HEK293 (cell line): ENCODE measurements around the gene DUSP1.

Experiments used
- CTCF ChIA-PET: fragments of 350-600 bp; formaldehyde crosslinking; extraction: SDS; loops from one replicate; lab custom pipeline; 2021; ENCODE audit warnings: antibody characterized with exemption; lab: Yijun Ruan, JAX
- POLR2A ChIA-PET: fragments of 300-600 bp; formaldehyde crosslinking; extraction: SDS; loops from one replicate; lab custom pipeline; 2020; ENCODE audit warnings: antibody characterized with exemption, inconsistent platforms; lab: Yijun Ruan, JAX
- H3K27ac ChIP-seq: fragments of 200-500 bp; sonication (Bioruptor generic); 2 replicates; pipeline ENCODE4 v1.5.1; 2014; ENCODE audit warnings: low read depth, low read length, control low read depth, inconsistent platforms; ENCODE audit errors: extremely low read depth
- H3K36me3 ChIP-seq, 2 experiments: fragments of 200-500 bp in 1 of 2; sonication (Bioruptor generic) in 1 of 2; 1 replicate in 1 of 2; 2 replicates in 1 of 2; pipeline ENCODE4 v1.5.1; 2014 to 2017; ENCODE audit warnings: inconsistent platforms in 2 of 2, low read length in 2 of 2; ENCODE audit not compliant: control insufficient read depth in 2 of 2, insufficient read depth in 1 of 2
- H3K4me1 ChIP-seq: fragments of 200-500 bp; sonication (Bioruptor generic); 2 replicates; pipeline ENCODE4 v1.5.1; 2014; ENCODE audit warnings: mild to moderate bottlenecking, low read length, inconsistent platforms; ENCODE audit not compliant: control insufficient read depth, insufficient read depth
- H3K4me3 ChIP-seq: 2 replicates; pipeline ENCODE4 v1.5.1; 2011; ENCODE audit warnings: low read depth, mild to moderate bottlenecking, control low read depth, low read length, moderate library complexity
- H3K9me3 ChIP-seq: fragments of 200-500 bp; sonication (Bioruptor generic); 2 replicates; pipeline ENCODE4 v1.5.1; 2014; ENCODE audit warnings: low read depth, low read length, inconsistent platforms; ENCODE audit not compliant: control insufficient read depth, insufficient read depth
- EGR2 ChIP-seq: fragments of 450-650 bp; formaldehyde crosslinking; IDR thresholded peaks from 2 replicates; pipeline ENCODE4 v1.5.1; 2016; ENCODE audit warnings: low read depth, missing biosample characterization, missing genetic modification characterization
- HOXC10 ChIP-seq: sonication (generic); formaldehyde crosslinking; IDR thresholded peaks from 2 replicates; pipeline ENCODE4 v1.8.1; 2023; ENCODE audit warnings: mild to moderate bottlenecking, missing genetic modification reagents
- KLF1 ChIP-seq: fragments of 450-650 bp; formaldehyde crosslinking; IDR thresholded peaks from 2 replicates; pipeline ENCODE4 v1.5.1; 2016; ENCODE audit warnings: missing biosample characterization, missing genetic modification characterization
- KLF8 ChIP-seq: fragments of 450-650 bp; formaldehyde crosslinking; IDR thresholded peaks from 2 replicates; pipeline ENCODE4 v1.5.1; 2016; ENCODE audit warnings: missing biosample characterization, missing genetic modification characterization
- PATZ1 ChIP-seq: fragments of 450-650 bp; formaldehyde crosslinking; IDR thresholded peaks from 2 replicates; pipeline ENCODE4 v1.5.1; 2016; ENCODE audit warnings: missing biosample characterization, missing genetic modification characterization
- PRDM10 ChIP-seq: fragments of 450-650 bp; formaldehyde crosslinking; IDR thresholded peaks from 2 replicates; pipeline ENCODE4 v1.5.1; 2016; ENCODE audit warnings: missing biosample characterization, missing genetic modification characterization
- SCRT1 ChIP-seq: fragments of 450-650 bp; formaldehyde crosslinking; IDR thresholded peaks from 2 replicates; pipeline ENCODE4 v1.5.1; 2016; ENCODE audit warnings: missing biosample characterization, missing genetic modification characterization, borderline replicate concordance
- ZBTB26 ChIP-seq: fragments of 450-650 bp; formaldehyde crosslinking; optimal IDR thresholded peaks from 2 replicates; pipeline ENCODE3; 2016; ENCODE audit warnings: missing biosample characterization, mild to moderate bottlenecking, missing genetic modification characterization
- ZFHX2 ChIP-seq: fragments of 450-650 bp; formaldehyde crosslinking; conservative IDR thresholded peaks from 2 replicates; pipeline ENCODE4 v1.5.1; 2016; ENCODE audit warnings: missing biosample characterization, missing genetic modification characterization
- ZNF211 ChIP-seq: fragments of 450-650 bp; formaldehyde crosslinking; IDR thresholded peaks from 2 replicates; pipeline ENCODE4 v1.5.1; 2016; ENCODE audit warnings: low read depth, missing biosample characterization, missing genetic modification characterization
- ZNF23 ChIP-seq: fragments of 450-650 bp; formaldehyde crosslinking; IDR thresholded peaks from 2 replicates; pipeline ENCODE4 v1.5.1; 2016; ENCODE audit warnings: missing biosample characterization, missing genetic modification characterization, borderline replicate concordance
- ZNF24 ChIP-seq: fragments of 450-650 bp; formaldehyde crosslinking; IDR thresholded peaks from 2 replicates; pipeline ENCODE4 v1.5.1; 2016; ENCODE audit warnings: missing biosample characterization, missing genetic modification characterization
- ZNF580 ChIP-seq: fragments of 450-650 bp; formaldehyde crosslinking; IDR thresholded peaks from 2 replicates; pipeline ENCODE4 v1.5.1; 2016; ENCODE audit warnings: missing biosample characterization, missing genetic modification characterization
- ZNF610 ChIP-seq: fragments of 450-650 bp; formaldehyde crosslinking; IDR thresholded peaks from 2 replicates; pipeline ENCODE4 v1.5.1; 2016; ENCODE audit warnings: missing biosample characterization, missing genetic modification characterization, borderline replicate concordance
- ZNF621 ChIP-seq: fragments of 450-650 bp; formaldehyde crosslinking; IDR thresholded peaks from 2 replicates; pipeline ENCODE4 v1.5.1; 2017; ENCODE audit warnings: missing biosample characterization, missing genetic modification characterization
- ZNF701 ChIP-seq: fragments of 450-650 bp; formaldehyde crosslinking; IDR thresholded peaks from 2 replicates; pipeline ENCODE4 v1.5.1; 2016; ENCODE audit warnings: missing biosample characterization, missing genetic modification characterization
- ZNF768 ChIP-seq: fragments of 450-650 bp; formaldehyde crosslinking; IDR thresholded peaks from 2 replicates; pipeline ENCODE4 v1.5.1; 2018; ENCODE audit warnings: missing biosample characterization, mild to moderate bottlenecking, missing genetic modification characterization
- ZNF792 ChIP-seq: fragments of 450-650 bp; formaldehyde crosslinking; IDR thresholded peaks from 2 replicates; pipeline ENCODE4 v1.5.1; 2016; ENCODE audit warnings: missing biosample characterization, missing genetic modification characterization
- TF ChIP-seq, protein P1 (sequence below): fragments of 450-650 bp; formaldehyde crosslinking; IDR thresholded peaks from 2 replicates; pipeline ENCODE4 v1.5.1; 2016; ENCODE audit warnings: missing biosample characterization, missing genetic modification characterization
- TF ChIP-seq, protein P2 (sequence below): fragments of 450-650 bp; formaldehyde crosslinking; conservative IDR thresholded peaks from 2 replicates; pipeline ENCODE4 v1.5.1; 2016; ENCODE audit warnings: low read depth, missing biosample characterization, missing genetic modification characterization
- TF ChIP-seq, protein P3 (sequence below): sonication (generic); formaldehyde crosslinking; IDR thresholded peaks from 2 replicates; pipeline ENCODE4 v1.8.1; 2022; ENCODE audit warnings: mild to moderate bottlenecking, moderate library complexity, missing genetic modification reagents

DUSP1 gene

GRCh38 chr5:172817664-172818063 is 46.7 kb upstream of the DUSP1 start:
- Histone ChIP-seq H3K27ac (no peak overlapping the region), H3K4me1 (no peaks in the 10 kb centered on the region), H3K36me3 (no peaks in the 10 kb centered on the region), H3K9me3 (no peaks in the 10 kb centered on the region), H3K4me3 (no peak overlapping the region)
- ChIA-PET CTCF (interaction anchor here (0.6 kb wide), 2 partner anchors 39 to 45 kb away, joined by 3 read pairs; no protein-coding TSS in a partner anchor), POLR2A (no interaction called here)
- TF ChIP-seq ZNF792 (tag by site-specific recombination) (no peak), PATZ1 (no peak), ZNF610 (tag by site-specific recombination) (no peak), ZNF211 (no peak), ZNF701 (no peak), ZBTB26 (tag by site-specific recombination) (no peak), ZNF621 (tag by site-specific recombination) (no peak), SCRT1 (tag by site-specific recombination) (no peak), HOXC10 (no peak), KLF1 (tag by site-specific recombination) (no peak), ZNF23 (no peak), ZNF580 (tag by site-specific recombination) (no peak), KLF8 (tag by site-specific recombination) (no peak)
- TF ChIP-seq, protein P1, sequence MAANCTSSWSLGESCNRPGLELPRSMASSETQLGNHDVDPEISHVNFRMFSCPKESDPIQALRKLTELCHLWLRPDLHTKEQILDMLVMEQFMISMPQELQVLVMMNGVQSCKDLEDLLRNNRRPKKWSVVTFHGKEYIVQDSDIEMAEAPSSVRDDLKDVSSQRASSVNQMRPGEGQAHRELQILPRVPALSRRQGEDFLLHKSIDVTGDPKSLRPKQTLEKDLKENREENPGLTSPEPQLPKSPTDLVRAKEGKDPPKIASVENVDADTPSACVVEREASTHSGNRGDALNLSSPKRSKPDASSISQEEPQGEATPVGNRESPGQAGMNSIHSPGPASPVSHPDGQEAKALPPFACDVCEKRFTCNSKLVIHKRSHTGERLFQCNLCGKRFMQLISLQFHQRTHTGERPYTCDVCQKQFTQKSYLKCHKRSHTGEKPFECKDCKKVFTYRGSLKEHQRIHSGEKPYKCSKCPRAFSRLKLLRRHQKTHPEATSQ (tag by site-specific recombination), result no peak

- TF ChIP-seq ZNF24 (no peak), ZFHX2 (tag by site-specific recombination) (peak; percentile 38), PRDM10 (tag by site-specific recombination) (peak; percentile 70), ZNF768 (tag by site-specific recombination) (no peak), ZNF23 (no peak), EGR2 (tag by site-specific recombination) (peak; percentile 41; the same call in 1 of the 2 replicates)
- TF ChIP-seq, protein P2, sequence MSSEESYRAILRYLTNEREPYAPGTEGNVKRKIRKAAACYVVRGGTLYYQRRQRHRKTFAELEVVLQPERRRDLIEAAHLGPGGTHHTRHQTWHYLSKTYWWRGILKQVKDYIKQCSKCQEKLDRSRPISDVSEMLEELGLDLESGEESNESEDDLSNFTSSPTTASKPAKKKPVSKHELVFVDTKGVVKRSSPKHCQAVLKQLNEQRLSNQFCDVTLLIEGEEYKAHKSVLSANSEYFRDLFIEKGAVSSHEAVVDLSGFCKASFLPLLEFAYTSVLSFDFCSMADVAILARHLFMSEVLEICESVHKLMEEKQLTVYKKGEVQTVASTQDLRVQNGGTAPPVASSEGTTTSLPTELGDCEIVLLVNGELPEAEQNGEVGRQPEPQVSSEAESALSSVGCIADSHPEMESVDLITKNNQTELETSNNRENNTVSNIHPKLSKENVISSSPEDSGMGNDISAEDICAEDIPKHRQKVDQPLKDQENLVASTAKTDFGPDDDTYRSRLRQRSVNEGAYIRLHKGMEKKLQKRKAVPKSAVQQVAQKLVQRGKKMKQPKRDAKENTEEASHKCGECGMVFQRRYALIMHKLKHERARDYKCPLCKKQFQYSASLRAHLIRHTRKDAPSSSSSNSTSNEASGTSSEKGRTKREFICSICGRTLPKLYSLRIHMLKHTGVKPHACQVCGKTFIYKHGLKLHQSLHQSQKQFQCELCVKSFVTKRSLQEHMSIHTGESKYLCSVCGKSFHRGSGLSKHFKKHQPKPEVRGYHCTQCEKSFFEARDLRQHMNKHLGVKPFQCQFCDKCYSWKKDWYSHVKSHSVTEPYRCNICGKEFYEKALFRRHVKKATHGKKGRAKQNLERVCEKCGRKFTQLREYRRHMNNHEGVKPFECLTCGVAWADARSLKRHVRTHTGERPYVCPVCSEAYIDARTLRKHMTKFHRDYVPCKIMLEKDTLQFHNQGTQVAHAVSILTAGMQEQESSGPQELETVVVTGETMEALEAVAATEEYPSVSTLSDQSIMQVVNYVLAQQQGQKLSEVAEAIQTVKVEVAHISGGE (tag by site-specific recombination), result no peak
- TF ChIP-seq, protein P3, sequence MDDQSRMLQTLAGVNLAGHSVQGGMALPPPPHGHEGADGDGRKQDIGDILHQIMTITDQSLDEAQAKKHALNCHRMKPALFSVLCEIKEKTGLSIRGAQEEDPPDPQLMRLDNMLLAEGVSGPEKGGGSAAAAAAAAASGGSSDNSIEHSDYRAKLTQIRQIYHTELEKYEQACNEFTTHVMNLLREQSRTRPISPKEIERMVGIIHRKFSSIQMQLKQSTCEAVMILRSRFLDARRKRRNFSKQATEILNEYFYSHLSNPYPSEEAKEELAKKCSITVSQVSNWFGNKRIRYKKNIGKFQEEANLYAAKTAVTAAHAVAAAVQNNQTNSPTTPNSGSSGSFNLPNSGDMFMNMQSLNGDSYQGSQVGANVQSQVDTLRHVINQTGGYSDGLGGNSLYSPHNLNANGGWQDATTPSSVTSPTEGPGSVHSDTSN (CRISPR knock-in tag), result no peak
- Histone ChIP-seq H3K4me1 (no peaks in the 10 kb centered on the region), H3K4me3 (no peak overlapping the region), H3K27ac (no peak overlapping the region), H3K9me3 (no peaks in the 10 kb centered on the region), H3K36me3 (no peaks in the 10 kb centered on the region)
- ChIA-PET CTCF (interaction anchor here (0.6 kb wide), 2 partner anchors 38 to 44 kb away, joined by 3 read pairs; no protein-coding TSS in a partner anchor), POLR2A (interaction anchor here (0.6 kb wide), 1 partner anchor 10 kb away, joined by 3 read pairs; no protein-coding TSS in a partner anchor)
Measured at GRCh38 chr5:172816925-172817562, 46.0 kb upstream of the DUSP1 start.
